Right atrium auricular region (tissue), 2 donors: ENCODE measurements around the gene GTF3C6. TPM values are rescaled to one million over a fixed set of nuclear protein-coding genes. Genes with fewer than 3 reads are reported as not detected.
"Not testable (repeated sequence)": the region's sequence is repeated elsewhere in the genome, so short reads cannot be mapped to it uniquely, and the experiment has no call there.

Experiments
- DNase-seq: peaks from one replicate; pipeline ENCODE4 v3.0.0-alpha.2; 2019; ENCODE audit warnings: low spot score
- H3K27ac ChIP-seq, 2 donors: fragments of 200-600 bp; sonication (generic); 1 replicate in 1 of 2; 2 replicates in 1 of 2; pipeline ENCODE4 v1.5.1; 2016 to 2019
- H3K27me3 ChIP-seq, 2 donors: fragments of 200-600 bp; sonication (generic); one replicate each; pipeline versions ENCODE4 v1.5.1 to v1.6.0; 2017 to 2019
- H3K36me3 ChIP-seq: fragments of 200-600 bp; sonication (generic); one replicate; pipeline ENCODE4 v1.5.1; 2016
- H3K4me1 ChIP-seq, 2 donors: fragments of 200-600 bp; sonication (generic); one replicate each; pipeline versions ENCODE4 v1.5.1 to v1.6.0; 2017 to 2019
- H3K4me3 ChIP-seq, 2 donors: fragments of 200-600 bp; sonication (generic); 1 replicate in 1 of 2; 2 replicates in 1 of 2; pipeline ENCODE4 v1.5.1; 2017 to 2019; ENCODE audit warnings: mild to moderate bottlenecking in 1 of 2, moderate library complexity in 1 of 2
- H3K9me3 ChIP-seq, 2 donors: fragments of 200-600 bp; sonication (generic); one replicate each; pipeline ENCODE4 v1.5.1; 2019
- CTCF ChIP-seq, 2 donors: fragments of 200-600 bp; sonication (generic); IDR thresholded peaks; one replicate each; pipeline ENCODE4 v1.5.1; 2019; ENCODE audit warnings: antibody characterized with exemption in 2 of 2
- total RNA-seq, 2 donors: library from RNA; depleted of rRNA; stranded (reverse); fragments of >200 nt; gene quantifications; one replicate each; pipeline ENCODE4 v1.1.0, GENCODE V29; 2016

GTF3C6 gene
- total RNA-seq, 2 donors from 2014 or later: 51.0 to 78.1 TPM

DNA sequence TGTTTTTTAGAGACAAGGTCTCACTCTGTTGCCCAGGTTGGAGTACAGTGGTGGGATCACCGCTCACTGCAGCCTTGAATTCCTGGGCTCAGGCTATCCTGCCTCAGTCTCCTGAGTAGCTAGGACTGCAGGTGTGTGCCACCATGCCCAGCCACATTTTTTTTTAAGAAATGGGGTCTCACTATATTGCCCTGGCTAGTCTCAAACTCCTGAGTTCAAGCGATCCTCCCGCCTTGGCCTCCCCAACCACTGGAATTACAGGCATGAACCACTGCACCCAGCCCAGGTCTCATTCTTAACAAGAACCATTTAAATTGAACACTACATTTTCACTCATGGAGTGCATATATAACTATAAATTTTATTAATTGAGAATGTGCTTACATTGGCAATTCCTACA, 43.8 kb downstream of the GTF3C6 start:
- no peaks in the 10 kb centered on the region for H3K27me3 ChIP-seq
- peaks cover 57% of the 10 kb centered on the region for H3K36me3 ChIP-seq
- no peaks in the 10 kb centered on the region for H3K9me3 ChIP-seq
- H3K27ac ChIP-seq: no peak overlapping the region
- no peak for TF ChIP-seq CTCF (IDR thresholded peaks at IDR 0.05)
- DNase-seq: no peak
- no peak overlapping the region for H3K4me3 ChIP-seq
- no peaks in the 10 kb centered on the region for H3K4me1 ChIP-seq

- TF ChIP-seq CTCF (IDR thresholded peaks at IDR 0.05): peak; percentile 36 to 66
- no peaks in the 10 kb centered on the region for H3K9me3 ChIP-seq
- no peak for DNase-seq
- H3K27ac ChIP-seq: no peak overlapping the region
- H3K4me1 ChIP-seq: no peaks in the 10 kb centered on the region
- peaks cover 59% of the 10 kb centered on the region for H3K36me3 ChIP-seq
- H3K27me3 ChIP-seq: no peaks in the 10 kb centered on the region
- no peak overlapping the region for H3K4me3 ChIP-seq
Measured at GRCh38 chr6:111011360-111012142, 53.0 kb downstream of the GTF3C6 start.

- no peak for DNase-seq
- peaks cover 54% of the 10 kb centered on the region for H3K36me3 ChIP-seq
Measured at GRCh38 chr6:111012143-111012452, 53.6 kb downstream of the GTF3C6 start.

GRCh38 chr6:111012520-111012919, 54.0 kb downstream of the GTF3C6 start:
- H3K27ac ChIP-seq, H3K4me3 ChIP-seq, DNase-seq, H3K4me1 ChIP-seq, H3K27me3 ChIP-seq, H3K9me3 ChIP-seq: not testable (repeated sequence)
- peaks cover 54% of the 10 kb centered on the region for H3K36me3 ChIP-seq

More at GRCh38 chr6:111012143-111012452, 53.6 kb downstream of the GTF3C6 start:
- Histone ChIP-seq H3K4me3 (no peak overlapping the region), H3K4me1 (no peaks in the 10 kb centered on the region), H3K27me3 (no peaks in the 10 kb centered on the region), H3K9me3 (no peaks in the 10 kb centered on the region), H3K27ac (no peak overlapping the region)
- no peak for TF ChIP-seq CTCF (IDR thresholded peaks at IDR 0.05)

- H3K4me3 ChIP-seq: no peak overlapping the region
- DNase-seq: no peak
- no peak for TF ChIP-seq CTCF (IDR thresholded peaks at IDR 0.05)
- H3K27me3 ChIP-seq: no peaks in the 10 kb centered on the region
- H3K9me3 ChIP-seq: no peaks in the 10 kb centered on the region
- no peaks in the 10 kb centered on the region for H3K4me1 ChIP-seq
- H3K27ac ChIP-seq: no peak overlapping the region
- H3K36me3 ChIP-seq: peaks cover 50% of the 10 kb centered on the region
Measured at GRCh38 chr6:111013144-111013915, 54.8 kb downstream of the GTF3C6 start.

- Histone ChIP-seq H3K4me1 (no peaks in the 10 kb centered on the region), H3K27me3 (no peaks in the 10 kb centered on the region), H3K36me3 (peaks cover 38% of the 10 kb centered on the region), H3K27ac (no peak overlapping the region), H3K9me3 (no peaks in the 10 kb centered on the region), H3K4me3 (no peak overlapping the region)
- DNase-seq: no peak
- TF ChIP-seq CTCF (IDR thresholded peaks at IDR 0.05): no peak
Measured at GRCh38 chr6:111015389-111016124, 57.1 kb downstream of the GTF3C6 start.

DNA sequence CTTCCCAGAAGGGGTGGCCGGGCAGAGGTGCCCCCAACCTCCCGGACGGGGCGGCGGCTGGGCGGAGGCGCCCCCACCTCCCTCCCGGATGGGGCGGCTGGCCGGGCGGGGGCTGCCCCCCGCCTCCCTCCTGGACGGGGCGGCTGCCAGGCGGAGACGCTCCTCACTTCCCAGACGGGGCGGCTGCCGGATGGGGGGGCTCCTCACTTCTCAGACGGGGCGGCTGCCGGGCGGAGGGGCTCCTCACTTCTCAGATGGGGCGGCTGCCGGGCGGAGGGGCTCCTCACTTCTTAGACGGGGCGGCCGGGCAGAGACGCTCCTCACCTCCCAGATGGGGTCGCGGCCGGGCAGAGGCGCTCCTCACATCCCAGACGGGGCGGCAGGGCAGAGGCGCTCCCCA, 58.7 kb downstream of the GTF3C6 start:
- H3K4me1 ChIP-seq, H3K27ac ChIP-seq, H3K9me3 ChIP-seq, DNase-seq, H3K4me3 ChIP-seq, H3K27me3 ChIP-seq: not testable (repeated sequence)
- peaks cover 25% of the 10 kb centered on the region for H3K36me3 ChIP-seq
